Measurements from ENCODE around the gene TBC1D19.

GRCh38 chr4:26727844-26728243 lies 144.0 kb downstream of the TBC1D19 start:
- TF ChIP-seq POLR2A (IDR thresholded peaks at IDR 0.05; ENCODE audit: extremely low read depth, insufficient read length): no peak
- TF ChIP-seq MAX (IDR thresholded peaks at IDR 0.05; ENCODE audit: low read depth, low read length): no peak
